H1 (cell line): ENCODE measurements around the gene SERINC1. TPM values are rescaled to one million over a fixed set of nuclear protein-coding genes. Genes with fewer than 3 reads are reported as not detected.

ENCODE experiments used
- ASH2L ChIP-seq: fragments of 200-600, 300-600 bp; sonication (generic); IDR thresholded peaks from one replicate; pipeline ENCODE4 v1.7.1; 2017; ENCODE audit warnings: low read length
- BACH1 ChIP-seq: IDR thresholded peaks from 2 replicates; pipeline ENCODE4 v1.6.1; 2012; ENCODE audit warnings: low read length, improper control_type of control experiment
- CBX5 ChIP-seq: fragments of 300-800, 300-1000 bp; sonication (generic); IDR thresholded peaks from 2 replicates; pipeline ENCODE4 v1.7.1; 2016; ENCODE audit warnings: antibody characterized with exemption, low read length, low read depth
- CEBPB ChIP-seq: IDR thresholded peaks from 2 replicates; pipeline ENCODE4 v1.6.1; 2012; ENCODE audit warnings: low read depth, low read length
- CTBP2 ChIP-seq: IDR thresholded peaks from 2 replicates; pipeline ENCODE4 v1.7.0; 2011; ENCODE audit warnings: borderline replicate concordance, mild to moderate bottlenecking, moderate library complexity, mixed read lengths, low read length; ENCODE audit not compliant: insufficient read depth, insufficient read length
- EGR1 ChIP-seq: IDR thresholded peaks from 2 replicates; pipeline ENCODE4 v1.6.1; 2011; ENCODE audit warnings: low read depth, low read length, borderline replicate concordance
- HDAC2 ChIP-seq, 2 experiments: fragments of 300-600 bp in 1 of 2; sonication (generic) in 1 of 2; IDR thresholded peaks; 2 replicates each; pipeline ENCODE4 v1.6.1; 2011 to 2012; ENCODE audit warnings: low read depth in 2 of 2, low read length in 2 of 2, mild to moderate bottlenecking in 2 of 2, moderate library complexity in 2 of 2, borderline replicate concordance in 1 of 2, inconsistent platforms in 1 of 2
- HDAC6 ChIP-seq: IDR thresholded peaks from one replicate; pipeline ENCODE4 v1.7.1; 2012; ENCODE audit warnings: low read depth, mild to moderate bottlenecking, inconsistent platforms, low read length, moderate library complexity
- PHF8 ChIP-seq: fragments of 200-600 bp; sonication (generic); conservative IDR thresholded peaks from 2 replicates; pipeline ENCODE4 v1.7.1; 2012; ENCODE audit warnings: low read depth, mild to moderate bottlenecking, inconsistent platforms, low read length, moderate library complexity
- RBBP5 ChIP-seq: IDR thresholded peaks from 2 replicates; pipeline ENCODE4 v1.7.1; 2012; ENCODE audit warnings: low read depth, mild to moderate bottlenecking, inconsistent platforms, low read length, moderate library complexity, borderline replicate concordance
- RFX5 ChIP-seq: IDR thresholded peaks from 2 replicates; pipeline ENCODE4 v1.6.1; 2011; ENCODE audit warnings: low read depth, low read length, improper control_type of control experiment, borderline replicate concordance
- RXRA ChIP-seq: IDR thresholded peaks from 2 replicates; pipeline ENCODE4 v1.6.1; 2011; ENCODE audit warnings: low read depth, mild to moderate bottlenecking, low read length, moderate library complexity; ENCODE audit not compliant: insufficient read depth
- SIRT6 ChIP-seq: IDR thresholded peaks from one replicate; pipeline ENCODE4 v1.7.1; 2012; ENCODE audit warnings: low read length, inconsistent platforms
- SP2 ChIP-seq: IDR thresholded peaks from 2 replicates; pipeline ENCODE4 v1.6.1; 2012; ENCODE audit warnings: mild to moderate bottlenecking, low read length, inconsistent platforms
- TAF1 ChIP-seq: IDR thresholded peaks from 2 replicates; pipeline ENCODE4 v1.6.1; 2011; ENCODE audit warnings: mild to moderate bottlenecking, low read depth, low read length
- TAF7 ChIP-seq: optimal IDR thresholded peaks from 2 replicates; pipeline ENCODE3; 2011; ENCODE audit warnings: low read depth, mild to moderate bottlenecking, inconsistent platforms, low read length, moderate library complexity, borderline replicate concordance
- TBP ChIP-seq: IDR thresholded peaks from 2 replicates; pipeline ENCODE4 v1.6.1; 2011; ENCODE audit warnings: low read depth, low read length, improper control_type of control experiment
- TCF12 ChIP-seq: IDR thresholded peaks from 2 replicates; pipeline ENCODE4 v1.6.1; 2011; ENCODE audit warnings: low read depth, mild to moderate bottlenecking, low read length
- TEAD4 ChIP-seq: IDR thresholded peaks from 2 replicates; pipeline ENCODE4 v1.6.1; 2012; ENCODE audit warnings: low read depth, low read length, inconsistent platforms, mixed read lengths
- ZNF274 ChIP-seq: IDR thresholded peaks from 2 replicates; pipeline ENCODE4 v1.7.0; 2012; ENCODE audit warnings: low read length, borderline replicate concordance; ENCODE audit errors: extremely low read depth
- polyA plus RNA-seq, 7 experiments: library from polyadenylated mRNA; depleted of rRNA in 3 of 7; stranded (reverse) in 5 of 7; unstranded in 2 of 7; fragments of >200 nt in 5 of 7; fragments of 200-250 nt in 2 of 7; gene quantifications; 1 replicate in 5 of 7; 2 replicates in 1 of 7; 4 replicates in 1 of 7; pipeline versions ENCODE4 v1.2.1 to v1.2.3, GENCODE V29; 2011 to 2013; ENCODE audit warnings: missing spikeins in 2 of 7, mixed read lengths in 2 of 7
- total RNA-seq: library from RNA; stranded (reverse); fragmentation: NEBNext Ultra II Directional; extraction: Animal tissue kit (Norgen Biotek cat#: 25700); gene quantifications from 2 replicates; pipeline ENCODE4 v1.2.1, GENCODE V29; 2021
- TF ChIP-seq, protein P1 (sequence below): IDR thresholded peaks from 2 replicates; pipeline ENCODE4 v1.6.1; 2011; ENCODE audit warnings: low read length, improper control_type of control experiment
- TF ChIP-seq, protein P2 (sequence below): IDR thresholded peaks from 2 replicates; pipeline ENCODE4 v1.6.1; 2012; ENCODE audit warnings: inconsistent platforms

SERINC1 gene
- total and polyA plus RNA-seq, 2 of the 8 experiments (the other 6 are each of a cell fraction or from before 2014, with no cell fraction given): 15.4 to 38.6 TPM

DNA sequence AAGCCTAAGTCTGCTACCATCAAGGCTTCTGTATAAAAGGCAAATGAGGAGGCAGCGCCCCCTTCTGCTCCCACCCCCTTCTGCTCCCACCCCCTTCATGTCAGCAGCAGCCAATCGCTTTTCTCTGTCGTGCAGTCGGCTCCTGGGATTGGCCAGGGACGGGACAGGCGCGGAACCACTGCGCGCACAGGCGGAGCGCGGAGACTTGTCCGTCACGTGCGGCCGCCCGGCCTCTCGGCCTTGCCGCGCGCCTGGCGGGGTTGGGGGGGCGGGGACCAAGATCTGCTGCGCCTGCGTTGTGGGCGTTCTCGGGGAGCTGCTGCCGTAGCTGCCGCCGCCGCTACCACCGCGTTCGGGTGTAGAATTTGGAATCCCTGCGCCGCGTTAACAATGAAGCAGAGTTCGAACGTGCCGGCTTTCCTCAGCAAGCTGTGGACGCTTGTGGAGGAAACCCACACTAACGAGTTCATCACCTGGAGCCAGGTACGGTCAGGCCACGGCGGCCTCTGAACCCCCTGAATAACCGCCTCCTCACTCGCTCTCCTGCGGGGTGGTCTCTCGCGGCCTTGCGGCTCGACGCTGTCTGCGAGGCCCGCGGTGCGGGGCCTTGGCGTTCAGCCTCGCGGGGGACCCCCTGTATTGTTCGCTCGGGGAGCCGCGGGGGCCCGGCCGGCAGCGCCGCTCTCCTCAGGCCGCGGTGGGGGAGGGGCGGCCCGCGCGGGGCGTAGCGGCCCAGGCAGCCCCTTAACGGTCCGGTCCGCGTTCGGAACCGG is 72.1 kb downstream of the SERINC1 start, which contains the start of gene HSF2 (continued):
- TF ChIP-seq, protein P1, sequence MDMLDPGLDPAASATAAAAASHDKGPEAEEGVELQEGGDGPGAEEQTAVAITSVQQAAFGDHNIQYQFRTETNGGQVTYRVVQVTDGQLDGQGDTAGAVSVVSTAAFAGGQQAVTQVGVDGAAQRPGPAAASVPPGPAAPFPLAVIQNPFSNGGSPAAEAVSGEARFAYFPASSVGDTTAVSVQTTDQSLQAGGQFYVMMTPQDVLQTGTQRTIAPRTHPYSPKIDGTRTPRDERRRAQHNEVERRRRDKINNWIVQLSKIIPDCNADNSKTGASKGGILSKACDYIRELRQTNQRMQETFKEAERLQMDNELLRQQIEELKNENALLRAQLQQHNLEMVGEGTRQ: peak; percentile 82
- peak; percentile 96 for TF ChIP-seq ASH2L
- TF ChIP-seq, protein P2, sequence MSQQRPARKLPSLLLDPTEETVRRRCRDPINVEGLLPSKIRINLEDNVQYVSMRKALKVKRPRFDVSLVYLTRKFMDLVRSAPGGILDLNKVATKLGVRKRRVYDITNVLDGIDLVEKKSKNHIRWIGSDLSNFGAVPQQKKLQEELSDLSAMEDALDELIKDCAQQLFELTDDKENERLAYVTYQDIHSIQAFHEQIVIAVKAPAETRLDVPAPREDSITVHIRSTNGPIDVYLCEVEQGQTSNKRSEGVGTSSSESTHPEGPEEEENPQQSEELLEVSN: peak; percentile 90
- TF ChIP-seq SIRT6: no peak
- no peak for TF ChIP-seq CEBPB
- peak; percentile 52; the same call in 1 of the 2 replicates for TF ChIP-seq SP2
- peak; percentile 74 for TF ChIP-seq PHF8
- TF ChIP-seq TAF7: peak; percentile 39
- TF ChIP-seq TAF1: peak; percentile 70
- no peak for TF ChIP-seq CBX5
- no peak for TF ChIP-seq TEAD4
- TF ChIP-seq BACH1: no peak
- no peak for TF ChIP-seq RFX5
- TF ChIP-seq RBBP5: peak; percentile 94
- TF ChIP-seq TBP: peak; percentile 15; the same call in 1 of the 2 replicates
- TF ChIP-seq ZNF274: no peak
- TF ChIP-seq HDAC2 (IDR thresholded peaks at IDR 0.05; ENCODE audit: borderline replicate concordance in 1 of 2, low read depth in 2 of 2, low read length in 2 of 2): 0 out of 4 replicates have a peak, but pooled peaks of 1 of the 2 experiments have one; percentile 8
- no peak for TF ChIP-seq CTBP2
- 0 out of 2 replicates have a peak, but pooled peaks have one; percentile 4 for TF ChIP-seq TCF12
- TF ChIP-seq EGR1: no peak
- no peak for TF ChIP-seq HDAC6
- TF ChIP-seq RXRA: no peak
